Caki2 (cell line): Measurements from ENCODE around the gene DVL1. TPM values are rescaled to one million over a fixed set of nuclear protein-coding genes. Genes with fewer than 3 reads are reported as not detected.
"Not testable (repeated sequence)": the region's sequence is repeated elsewhere in the genome, so short reads cannot be mapped to it uniquely, and the experiment has no call there.

ENCODE experiments used
- DNase-seq: peaks from one replicate; pipeline ENCODE4 v3.0.0-alpha.2; 2015; ENCODE audit warnings: low read depth
- in situ Hi-C: cut with HindIII; loops from 2 replicates; pipeline ENCODE4 v1.10.0; 2016; ENCODE audit warnings: low sequenced_read_pairs, low pct_unique_long_range_greater_than_20kb, mixed read lengths
- total RNA-seq: library from RNA; depleted of rRNA; stranded (reverse); fragments of >200 nt; shearing (Covaris generic); gene quantifications from 2 replicates; pipeline ENCODE4 v1.2.3, GENCODE V29; 2014; ENCODE audit warnings: low replicate concordance

DVL1 gene
- total RNA-seq, 1 experiment from 2014 or later = 84.9 TPM

GRCh38 chr1:1374929-1375662, 25.9 kb upstream of the DVL1 start, which contains the start of gene AURKAIP1:
Gene AURKAIP1 (minus strand): TSS chr1:1375207. CDS start chr1:1374756, 451 bp downstream.
- DNase-seq = peak; percentile 99
- in situ Hi-C loops = no loop called here

GRCh38 chr1:1374589-1374928, 25.3 kb upstream of the DVL1 start:
- no peak for DNase-seq
- in situ Hi-C loops = no loop called here

GRCh38 chr1:1373815-1374588, 24.8 kb upstream of the DVL1 start:
- DNase-seq = no peak
- in situ Hi-C loops = no loop called here

- DNase-seq = no peak
- in situ Hi-C loops = no loop called here
Measured at GRCh38 chr1:1373051-1373814, 24.0 kb upstream of the DVL1 start.

- DNase-seq = peak; percentile 47
Measured at GRCh38 chr1:1371746-1372711, 22.8 kb upstream of the DVL1 start.

GRCh38 chr1:1371364-1371745, 22.1 kb upstream of the DVL1 start:
- DNase-seq = no peak
- in situ Hi-C loops = no loop called here

More at GRCh38 chr1:1371746-1372711, 22.8 kb upstream of the DVL1 start:
- in situ Hi-C loops = no loop called here

- DNase-seq = no peak
- in situ Hi-C loops = no loop called here
Measured at GRCh38 chr1:1370771-1371300, 21.6 kb upstream of the DVL1 start.

- in situ Hi-C loops, DNase-seq: not testable (repeated sequence)
Measured at GRCh38 chr1:1370094-1370493, 20.9 kb upstream of the DVL1 start.

GRCh38 chr1:1367315-1367714, 18.1 kb upstream of the DVL1 start:
- DNase-seq = no peak
- in situ Hi-C loops = no loop called here

GRCh38 chr1:1366699-1367066, 17.5 kb upstream of the DVL1 start:
- in situ Hi-C loops = no loop called here
- DNase-seq = no peak

- no peak for DNase-seq
- in situ Hi-C loops = no loop called here
Measured at GRCh38 chr1:1365875-1366698, 16.9 kb upstream of the DVL1 start.

GRCh38 chr1:1364266-1364665, 15.0 kb upstream of the DVL1 start:
- in situ Hi-C loops = no loop called here

GRCh38 chr1:1361982-1362423, 12.8 kb upstream of the DVL1 start:
- no peak for DNase-seq
- in situ Hi-C loops = no loop called here

More at GRCh38 chr1:1364266-1364665, 15.0 kb upstream of the DVL1 start:
- no peak for DNase-seq

GRCh38 chr1:1361233-1361981, 12.2 kb upstream of the DVL1 start:
- no peak for DNase-seq
- in situ Hi-C loops = no loop called here

GRCh38 chr1:1360506-1361169, 11.4 kb upstream of the DVL1 start:
- in situ Hi-C loops = no loop called here
- DNase-seq = peak; percentile 80
